NCI-H524 treated with DMSO at 0.1 percent for 48 hours (cell line): ENCODE measurements around the gene HES1.

Experiments
- DNase-seq: peaks from one replicate; lab custom pipeline; 2025; lab: John Stamatoyannopoulos, UW

Gene HES1

DNA sequence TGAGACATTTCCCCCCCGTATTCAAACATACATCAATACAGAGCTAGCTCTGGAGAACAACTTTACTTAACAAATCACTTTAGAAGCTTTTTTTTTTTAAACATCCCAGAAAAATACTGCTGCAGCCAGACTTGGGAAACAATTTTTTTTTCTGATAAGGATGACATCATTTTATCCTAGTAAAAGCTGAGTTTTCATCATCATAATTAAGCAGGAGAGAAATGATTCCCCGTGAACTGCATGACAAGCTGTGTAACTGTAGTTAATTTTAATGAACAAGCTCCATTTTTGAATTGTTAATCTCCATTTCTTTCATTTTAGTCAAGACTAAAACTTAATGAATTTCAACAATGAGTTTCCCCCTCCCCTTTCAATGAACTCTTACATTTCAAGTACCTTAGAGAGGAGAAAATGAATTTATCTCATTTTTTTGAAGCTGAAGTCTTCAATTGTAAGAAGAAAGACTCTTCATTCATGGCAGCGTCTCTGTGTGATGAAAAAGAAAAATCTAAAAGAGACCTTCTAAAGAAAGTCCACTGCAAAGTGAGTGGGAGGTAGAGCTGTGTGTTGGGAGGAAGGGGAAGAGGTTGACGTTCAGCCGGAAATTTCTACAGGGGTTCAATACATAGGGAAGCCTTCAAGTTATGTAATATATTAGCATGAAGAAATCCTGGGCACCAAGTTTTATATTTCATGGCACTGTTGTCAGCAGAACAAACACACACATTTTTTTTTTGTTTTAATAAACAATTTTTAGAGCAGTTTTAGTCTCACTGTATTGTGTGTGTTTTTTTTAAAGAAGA is 31.7 kb downstream of the HES1 start:
- no peak for DNase-seq

DNA sequence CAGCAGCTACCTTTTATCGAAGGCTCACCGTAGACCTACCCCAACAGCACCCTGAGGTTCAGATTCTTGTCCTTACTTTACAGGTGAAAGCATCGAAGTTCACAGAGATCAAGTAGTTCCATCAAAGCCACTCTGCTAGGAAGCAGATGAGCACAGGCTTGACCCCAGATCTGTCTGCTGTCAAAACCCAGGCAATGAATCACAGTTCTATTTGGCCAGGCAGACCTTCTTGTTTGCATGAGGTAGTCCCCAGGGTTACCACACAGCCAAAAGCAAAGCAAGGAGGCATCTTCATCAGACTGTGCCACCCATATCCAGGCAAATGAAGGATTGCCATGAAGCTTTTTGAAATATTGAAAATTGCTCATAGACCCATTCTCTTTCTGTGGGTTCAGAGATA is 33.0 kb downstream of the HES1 start:
- no peak for DNase-seq

DNA sequence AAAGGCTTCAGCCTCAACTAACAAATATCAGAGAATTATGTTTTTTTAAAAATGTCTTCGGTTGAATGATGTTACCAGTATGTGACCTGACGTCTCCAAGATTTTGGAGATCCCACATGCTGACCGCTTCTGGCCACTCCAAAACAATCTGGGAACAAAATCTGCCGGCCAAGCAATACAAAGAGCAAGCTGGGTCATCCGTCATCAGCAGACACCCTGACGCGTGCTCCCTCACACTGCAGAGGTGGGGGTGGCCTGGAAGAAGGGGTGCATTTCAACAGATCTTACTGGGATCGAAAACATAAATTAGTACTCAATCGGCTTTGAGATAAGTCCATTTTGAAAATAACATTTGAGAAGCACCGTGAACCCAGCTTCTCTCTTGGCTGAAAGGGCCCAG is 33.6 kb downstream of the HES1 start:
- no peak for DNase-seq

DNA sequence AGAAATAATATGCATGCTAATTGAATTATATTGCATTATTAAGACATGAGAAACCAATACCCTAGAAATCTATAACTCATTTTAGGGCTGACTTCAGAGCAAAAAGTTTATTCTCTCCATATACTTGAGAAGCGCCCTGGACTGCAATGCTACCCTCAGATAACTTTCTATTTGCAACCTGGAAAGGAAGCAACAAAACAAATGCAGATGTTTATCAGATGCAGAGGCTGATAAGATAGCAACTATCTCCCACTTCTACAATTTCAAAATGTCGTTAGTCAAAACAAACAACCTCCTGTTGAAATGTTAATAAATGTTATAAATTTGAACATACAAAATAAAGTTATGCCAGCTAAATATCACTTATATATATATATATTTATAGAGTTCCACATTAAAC is 34.8 kb downstream of the HES1 start:
- no peak for DNase-seq

DNA sequence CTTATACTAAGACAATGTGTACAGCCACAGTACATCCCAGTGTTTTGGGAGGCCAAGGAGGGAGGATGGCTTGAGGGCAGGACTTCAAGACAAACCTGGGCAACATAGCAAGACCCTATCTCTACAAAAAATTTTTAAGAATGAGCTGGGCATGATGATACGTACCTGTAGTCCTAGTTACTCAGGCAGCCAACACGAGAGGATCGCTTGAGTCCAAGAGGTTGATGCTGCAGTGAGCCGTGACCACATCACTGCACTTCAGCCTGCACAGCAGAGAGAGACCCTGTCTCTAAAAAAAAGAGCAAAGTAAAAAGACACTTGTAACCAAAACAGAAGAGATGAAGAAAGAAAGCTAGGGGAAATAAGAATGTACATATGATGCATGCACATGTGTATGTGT is 38.5 kb downstream of the HES1 start:
- no peak for DNase-seq

DNA sequence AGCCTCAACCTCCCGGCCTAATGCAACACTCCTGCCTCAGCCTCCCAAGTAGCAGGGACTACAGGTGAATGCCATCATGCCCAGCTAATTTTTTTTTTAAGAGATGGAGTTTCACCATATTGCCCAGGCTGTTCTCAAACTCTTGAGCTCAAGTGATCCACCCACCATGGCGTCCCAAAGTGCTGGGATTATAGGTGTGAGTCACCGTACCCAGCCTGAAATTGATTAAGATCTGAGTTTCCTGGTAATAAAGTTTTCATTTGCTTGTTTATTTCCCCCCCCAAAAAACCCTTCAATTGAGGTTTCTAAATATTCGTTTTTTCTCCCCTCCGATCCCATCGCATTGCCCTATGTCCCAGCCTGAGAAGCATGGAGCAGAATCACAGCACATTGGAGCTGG is 39.0 kb downstream of the HES1 start:
- DNase-seq = no peak

DNA sequence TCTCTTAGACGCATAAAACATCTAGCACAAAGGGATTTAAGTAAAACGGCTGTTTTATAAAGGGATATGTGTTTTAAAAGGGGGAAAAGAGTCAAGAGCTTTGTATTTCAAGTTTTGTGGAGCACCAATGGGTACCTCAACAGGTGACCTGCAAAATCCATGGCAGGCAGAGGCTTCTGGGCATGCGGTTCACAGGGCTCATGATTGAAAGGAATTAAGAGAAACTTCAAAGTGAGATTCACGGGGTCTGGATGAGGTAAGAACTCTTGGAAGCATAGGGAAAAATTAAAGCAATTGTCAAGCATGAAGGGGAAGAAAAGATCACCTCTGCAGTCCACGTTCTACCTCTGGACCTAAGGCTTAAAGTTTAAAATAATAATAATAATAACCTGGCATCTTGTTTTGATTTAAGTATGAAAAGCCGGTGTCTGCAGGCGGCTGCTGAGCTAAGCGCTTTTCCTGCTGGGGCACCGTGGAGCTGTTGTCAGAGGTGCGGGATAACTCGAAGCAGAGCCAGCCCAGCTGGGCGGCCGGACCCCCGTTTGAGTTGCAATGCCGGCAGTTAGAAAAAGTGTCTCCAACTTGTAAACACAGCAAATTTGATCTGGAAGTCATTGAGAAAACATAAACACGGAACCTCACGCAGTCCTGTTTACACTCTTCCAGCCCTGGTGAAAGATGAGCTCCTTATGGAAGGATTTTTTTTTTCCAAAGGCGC is 40.5 kb downstream of the HES1 start:
- DNase-seq = no peak

DNA sequence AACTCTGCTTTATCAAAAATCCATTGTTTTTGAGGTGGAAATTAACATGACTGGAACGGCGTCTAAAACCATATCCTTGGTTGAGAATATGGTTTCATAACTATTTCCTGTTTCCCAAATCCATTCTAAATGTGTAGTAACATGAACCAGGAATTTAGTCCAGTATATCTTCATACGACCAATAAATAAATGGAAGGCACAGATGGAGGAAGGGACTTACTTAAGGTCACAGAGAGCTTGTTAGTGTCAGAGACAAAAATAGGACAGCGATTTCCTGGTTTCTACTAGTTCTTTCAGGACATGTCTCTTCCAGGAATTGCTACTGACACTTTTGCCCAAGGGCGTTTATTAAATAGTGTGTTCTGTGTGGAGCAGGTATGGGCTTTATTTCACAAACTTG is 41.2 kb downstream of the HES1 start:
- no peak for DNase-seq

DNA sequence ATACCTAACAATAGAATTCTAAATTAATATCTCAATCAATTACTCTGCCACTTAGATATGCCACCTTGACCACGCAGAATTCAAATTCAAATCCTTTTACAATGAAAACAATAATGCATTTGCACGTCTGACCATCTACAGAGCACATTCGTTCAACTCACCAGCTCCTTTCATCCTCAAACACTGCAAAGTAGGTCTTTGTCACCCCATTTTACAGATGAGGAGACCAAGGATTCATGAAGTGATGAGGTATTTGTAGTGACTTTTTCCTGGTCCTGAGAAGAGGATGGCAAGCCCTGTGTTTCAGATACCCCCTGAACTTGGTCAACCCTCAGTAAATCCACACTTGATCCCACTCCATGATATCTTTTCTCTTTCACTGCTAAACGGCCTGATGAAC is 42.2 kb downstream of the HES1 start:
- DNase-seq = no peak

DNA sequence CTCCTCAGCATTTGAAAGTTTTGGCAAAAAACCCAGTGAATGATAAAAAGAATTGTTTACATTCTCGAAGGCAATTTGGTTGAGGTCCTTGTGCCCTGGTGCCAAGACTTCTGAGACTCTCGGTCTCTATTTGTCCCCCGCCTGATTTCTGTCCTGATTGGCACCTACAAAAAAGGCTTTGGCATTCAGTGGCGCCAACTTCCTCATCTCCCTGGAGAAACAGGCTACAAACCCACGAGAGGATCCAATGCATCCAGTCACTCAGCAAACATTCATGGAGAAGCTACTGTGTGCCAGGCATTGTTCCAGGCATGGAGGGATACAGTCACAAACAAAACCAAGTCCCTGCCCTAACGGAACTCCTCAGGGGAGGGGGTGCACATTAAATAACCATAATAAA is 42.7 kb downstream of the HES1 start:
- no peak for DNase-seq

DNA sequence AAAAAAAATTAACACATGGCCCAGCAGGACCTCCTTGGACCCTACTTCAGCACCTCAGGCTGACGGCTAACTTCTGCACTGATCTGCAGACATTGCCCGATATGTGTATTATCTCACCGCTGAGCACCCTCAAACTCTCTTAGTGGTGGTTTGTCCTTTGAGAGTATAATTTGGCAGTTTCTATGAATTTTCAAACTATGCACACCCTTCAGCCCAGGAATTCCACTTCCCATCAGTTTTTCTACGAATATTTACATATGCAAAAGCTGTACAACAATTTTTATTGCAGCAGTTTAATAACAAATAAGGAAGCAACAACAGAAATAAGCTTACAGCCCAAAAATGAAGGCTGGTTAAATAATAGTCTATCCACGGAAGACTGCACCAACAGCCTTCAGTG is 44.6 kb downstream of the HES1 start:
- no peak for DNase-seq

DNA sequence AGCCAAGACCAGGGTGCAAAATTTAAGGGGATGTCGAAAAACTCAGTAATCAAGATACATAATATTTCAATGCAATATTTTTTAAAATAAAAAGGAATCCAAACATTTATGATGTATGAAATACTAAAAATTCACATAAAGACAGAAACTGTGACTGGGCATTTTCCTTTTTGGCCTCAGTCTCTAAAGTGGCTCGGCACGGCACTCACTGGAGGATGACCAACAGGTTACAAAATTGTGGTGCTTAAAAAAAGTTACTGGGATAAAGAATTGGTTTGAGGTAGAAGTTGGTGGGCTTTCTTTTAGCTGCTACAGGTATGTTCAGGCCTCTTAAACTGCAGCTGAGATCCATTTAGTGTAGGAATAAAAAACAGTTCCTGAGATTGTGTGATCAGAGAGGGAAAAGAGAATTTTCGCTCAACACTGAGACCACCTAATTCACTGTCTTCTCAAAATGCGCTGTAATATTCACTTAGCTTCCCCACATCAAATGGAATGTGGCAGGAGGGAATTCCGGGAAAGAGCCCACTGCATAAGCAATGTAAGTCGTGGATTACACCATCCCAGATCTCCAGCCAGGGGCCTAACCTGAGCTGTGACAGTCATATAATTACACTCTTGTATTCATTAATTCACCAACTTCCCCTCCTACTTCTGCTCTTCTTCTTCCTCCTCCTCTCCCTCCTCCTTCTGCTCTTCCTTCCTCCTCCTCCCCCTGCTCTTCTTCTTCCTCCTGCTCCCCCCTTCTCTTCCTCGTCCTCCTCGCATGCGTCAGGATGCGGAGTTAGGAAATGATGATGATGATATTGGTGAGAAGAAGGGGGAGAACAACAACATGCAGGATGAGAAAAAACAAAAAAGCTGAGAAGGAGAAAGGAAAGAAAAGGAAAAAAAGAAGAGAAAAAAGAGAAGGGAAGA is 45.9 kb downstream of the HES1 start:
- no peak for DNase-seq

DNA sequence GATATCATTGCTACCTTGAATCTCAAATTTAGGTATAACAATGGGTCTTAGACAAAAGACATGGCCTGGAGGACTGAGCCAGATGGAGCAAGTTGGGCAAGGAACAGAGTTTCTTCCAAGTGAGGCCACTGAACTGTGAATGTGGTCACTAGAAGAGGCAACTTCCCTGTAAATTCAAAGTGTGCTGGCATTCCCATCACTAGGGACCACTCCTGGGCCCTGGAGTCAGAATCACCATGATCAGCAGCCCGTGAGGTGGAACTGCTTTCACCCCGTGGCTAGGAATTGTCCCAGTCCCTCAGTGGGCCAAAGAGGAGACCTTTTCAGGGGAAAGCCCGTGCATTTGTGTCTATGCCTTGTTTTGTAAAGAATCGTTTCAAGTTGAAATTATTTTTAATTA is 47.3 kb downstream of the HES1 start:
- DNase-seq = no peak

DNA sequence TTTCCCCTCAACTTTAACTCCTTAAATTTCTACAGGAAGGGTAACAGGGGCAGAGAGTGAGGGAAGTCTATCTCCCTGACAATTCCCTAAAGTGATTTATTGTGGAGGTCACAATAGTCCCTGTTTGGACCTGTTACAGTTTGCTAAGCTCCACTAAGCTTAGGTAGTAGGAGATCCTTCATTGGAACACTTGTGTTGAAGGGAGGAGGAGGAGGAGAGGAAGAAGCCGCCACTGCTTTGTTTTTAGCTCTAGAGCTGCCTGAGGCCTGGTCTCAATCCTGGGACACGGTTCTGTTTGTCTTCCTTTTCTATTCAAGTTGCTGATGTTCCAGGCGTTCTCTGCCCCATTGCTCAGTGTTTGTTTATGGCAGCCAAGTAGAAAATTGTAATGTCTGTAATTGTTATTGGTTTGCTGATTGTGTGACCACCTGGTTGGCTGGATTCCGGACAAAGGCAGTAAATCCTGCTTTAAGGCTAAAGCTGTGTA is 48.4 kb downstream of the HES1 start:
- no peak for DNase-seq

DNA sequence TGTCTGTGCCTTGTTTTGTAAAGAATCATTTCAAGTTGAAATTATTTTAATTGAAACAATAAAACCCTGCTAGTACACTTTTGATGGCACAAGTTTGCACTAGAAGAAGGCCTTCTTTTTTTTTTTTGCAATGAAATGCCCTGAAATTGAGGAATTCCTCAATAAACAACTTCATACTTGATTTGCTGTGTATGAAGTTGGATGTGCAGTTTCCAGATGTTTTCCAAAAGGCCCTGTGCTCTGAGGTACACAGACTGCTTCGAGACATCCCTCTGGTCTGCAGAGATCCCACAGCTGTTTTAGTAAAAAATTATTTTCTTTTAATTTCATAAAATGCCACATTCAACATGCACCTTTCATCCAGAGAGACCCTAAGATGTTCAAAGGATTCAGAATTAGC is 48.9 kb downstream of the HES1 start:
- DNase-seq = no peak

DNA sequence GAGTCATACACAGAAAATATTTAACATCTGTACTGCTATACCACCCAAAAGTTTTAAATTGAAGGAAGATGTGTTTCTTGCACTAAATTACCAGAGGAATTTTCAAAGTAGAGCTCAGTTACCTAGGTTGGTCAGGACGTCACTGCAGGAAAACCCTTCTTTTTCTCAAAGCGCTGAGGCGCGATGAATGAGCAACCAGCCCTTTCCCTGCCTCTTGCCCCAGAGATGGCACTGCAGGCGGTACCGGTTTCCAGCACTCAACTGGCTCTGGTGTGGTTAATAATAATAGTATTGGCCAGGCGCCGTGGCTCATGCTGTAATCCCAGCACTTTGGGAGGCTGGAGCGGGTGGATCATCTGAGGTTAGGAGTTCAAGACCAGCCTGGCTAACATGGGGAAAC is 49.3 kb downstream of the HES1 start:
- no peak for DNase-seq

DNA sequence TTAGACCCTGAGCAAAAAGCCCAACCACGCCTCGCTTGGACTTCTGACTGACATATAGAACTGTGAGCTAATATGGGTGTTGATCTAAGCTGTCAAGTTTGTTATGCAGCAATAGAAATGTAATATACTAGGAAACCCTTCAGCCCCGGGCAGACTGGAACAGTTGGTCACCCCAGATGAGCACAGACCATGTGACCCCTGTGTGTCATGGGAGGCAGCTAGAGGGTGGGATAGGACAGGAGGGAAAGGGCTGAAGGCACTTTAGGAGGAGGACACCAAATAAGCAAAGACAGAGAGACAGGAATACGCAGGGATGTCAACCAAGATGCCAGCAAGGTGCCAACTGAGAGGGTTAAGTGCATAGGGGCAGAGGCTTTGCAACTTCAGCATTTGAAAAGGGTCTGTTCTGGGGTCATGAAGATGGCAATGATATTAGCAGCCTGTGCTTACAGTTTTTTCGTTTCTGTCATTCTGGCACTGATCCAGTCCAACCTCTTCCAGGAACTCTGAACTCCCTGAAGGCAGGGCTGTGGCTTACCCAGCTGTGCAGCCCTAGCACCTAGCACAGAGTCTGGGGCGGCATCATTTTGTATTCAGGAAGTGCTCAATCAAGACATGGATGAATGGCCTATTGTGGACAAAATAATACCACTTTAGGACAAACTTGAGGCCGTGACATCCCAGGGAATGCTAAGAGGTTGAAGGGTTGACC is 51.4 kb downstream of the HES1 start:
- DNase-seq = no peak
